GM21367 (cell line): ENCODE measurements around the gene IL31.

Experiments used
- ATAC-seq: cut with Tn5 transposase; IDR thresholded peaks from one replicate; pipeline ENCODE4 v1.9.1; 2021; ENCODE audit not compliant: unreplicated experiment

The IL31 gene

DNA sequence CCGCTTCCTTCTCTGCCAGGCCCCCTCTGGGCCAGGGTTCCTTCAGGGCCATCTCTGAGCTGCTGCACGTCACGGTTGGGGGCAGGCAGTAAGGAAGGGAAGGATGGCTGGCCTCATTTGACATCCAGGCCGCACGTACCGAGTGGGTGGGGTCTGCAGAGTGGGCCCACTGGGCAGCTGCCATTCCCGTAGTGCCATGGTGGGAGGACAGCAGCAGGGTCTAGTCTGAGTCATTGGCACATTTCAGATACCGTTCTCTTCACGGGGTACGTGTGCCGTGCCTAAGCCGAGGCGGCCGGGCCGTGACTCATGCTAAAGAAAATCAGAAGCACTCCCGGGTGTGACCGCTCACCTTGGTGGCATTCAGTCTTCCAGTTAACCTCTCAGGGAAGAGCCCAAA, 43.9 kb downstream of the IL31 start:
- no peak for ATAC-seq

DNA sequence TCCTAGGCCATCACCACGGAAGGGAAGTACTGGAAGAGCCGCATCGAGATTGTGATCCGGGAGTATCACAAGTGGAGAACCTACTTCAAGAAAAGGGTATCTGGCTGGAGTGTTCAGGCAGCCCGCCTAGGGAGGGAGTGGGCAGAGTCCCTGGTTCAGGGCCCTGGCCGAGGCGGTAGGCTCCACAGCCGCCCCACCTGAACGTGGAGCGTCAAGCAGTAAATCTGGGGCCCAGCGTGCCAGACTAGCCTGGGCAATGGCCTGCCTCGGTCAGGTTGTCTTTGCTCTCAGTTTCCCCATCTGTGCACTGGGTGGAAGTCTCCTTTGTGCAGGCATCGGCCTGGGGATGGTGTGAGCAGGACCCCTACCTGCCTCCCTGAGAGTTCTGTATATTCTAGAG, 44.9 kb downstream of the IL31 start:
- no peak for ATAC-seq

DNA sequence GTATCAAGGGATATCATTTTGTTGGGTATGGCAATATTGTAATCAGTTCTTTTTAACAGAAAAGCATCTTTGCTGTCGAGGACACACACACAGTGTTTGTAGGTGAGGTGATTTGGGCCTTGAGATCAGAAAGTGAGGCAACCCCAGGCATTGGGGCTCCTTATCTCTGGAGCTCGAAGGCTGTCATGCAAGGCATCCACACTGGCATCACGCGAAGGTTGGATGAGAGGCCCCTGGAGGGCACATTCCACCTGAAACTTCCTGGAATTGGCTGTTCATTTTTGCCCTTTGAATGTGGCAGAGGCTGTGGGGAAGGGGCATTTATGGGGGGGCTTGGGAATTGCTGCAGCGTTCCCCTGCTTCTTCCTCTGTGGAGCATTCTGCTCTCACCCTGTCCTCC, 45.5 kb downstream of the IL31 start:
- ATAC-seq: no peak

DNA sequence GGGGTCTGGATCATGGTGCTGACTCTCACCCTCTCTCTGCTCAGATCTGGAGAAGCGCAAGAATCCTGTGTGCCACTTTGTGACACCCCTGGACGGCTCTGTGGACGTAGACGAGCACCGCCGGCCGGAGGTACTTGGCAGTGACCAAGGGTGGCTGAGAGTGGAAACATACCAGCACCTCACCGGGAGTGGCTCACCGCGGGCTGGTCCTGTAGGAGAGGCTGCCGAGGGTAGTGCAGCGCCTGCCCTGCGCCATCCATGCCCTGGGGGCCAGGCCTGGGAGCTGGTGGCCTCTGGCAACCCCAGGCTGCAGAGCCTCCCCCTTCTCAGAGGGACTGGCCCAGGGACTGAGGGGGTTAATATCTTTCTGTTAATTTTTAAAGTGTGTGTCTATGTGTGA, 46.2 kb downstream of the IL31 start:
- no peak for ATAC-seq

DNA sequence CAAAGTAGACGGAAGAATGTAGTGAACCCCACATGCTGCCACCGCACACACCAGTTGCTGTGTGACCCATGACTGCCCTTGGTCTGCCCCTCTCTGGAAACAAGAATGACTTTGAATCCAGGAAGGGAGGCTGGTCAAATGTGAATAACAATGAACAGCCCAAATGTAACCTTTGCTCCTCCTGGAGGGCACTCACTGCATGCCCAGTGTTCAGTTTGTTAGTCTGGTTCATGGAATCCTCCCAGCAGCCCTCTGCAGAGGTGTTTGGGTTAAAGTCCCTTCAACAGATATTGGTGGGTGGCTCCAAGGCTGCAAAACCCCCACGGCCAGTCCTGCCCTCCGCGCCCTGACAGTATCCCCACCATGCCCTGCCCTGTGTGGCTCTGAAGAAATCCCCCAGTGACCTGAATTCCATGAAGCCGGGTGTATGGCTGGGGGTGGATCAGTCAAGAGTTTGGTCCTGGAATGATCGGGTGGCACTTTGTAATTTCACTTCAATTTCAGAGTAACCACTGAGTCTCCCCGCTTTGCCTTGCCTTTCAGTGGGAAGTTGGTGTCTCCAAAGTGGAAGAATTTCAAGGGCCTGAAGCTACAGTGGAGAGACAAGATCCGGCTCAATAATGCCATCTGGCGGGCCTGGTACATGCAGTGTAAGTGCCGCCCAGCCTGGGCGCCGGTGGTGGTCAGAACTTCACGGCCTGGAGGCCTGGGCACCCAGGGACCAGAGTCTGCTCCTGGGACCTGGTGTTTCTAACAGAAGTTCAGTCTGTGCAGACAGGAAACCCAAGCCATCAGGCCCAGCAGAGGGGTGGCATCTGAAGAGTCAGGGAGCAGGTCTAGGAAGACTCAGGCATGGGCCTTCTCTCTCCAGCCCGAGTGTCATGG, 47.1 kb downstream of the IL31 start:
- no peak for ATAC-seq

DNA sequence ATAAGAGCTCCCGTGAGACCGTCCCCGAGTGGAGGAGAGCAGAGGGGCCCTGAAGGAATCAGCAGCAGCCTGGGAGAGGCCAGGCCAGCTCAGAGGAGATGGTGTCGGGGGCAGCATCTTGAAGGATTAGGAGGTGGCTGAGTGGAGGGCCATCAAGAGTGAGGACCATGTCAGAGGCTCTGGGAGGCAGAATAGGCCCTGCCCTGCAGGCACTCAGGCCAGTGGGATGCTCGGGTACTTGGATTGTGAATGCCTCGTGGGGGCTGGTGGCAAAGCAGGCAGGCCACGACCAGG, 47.7 kb downstream of the IL31 start:
- ATAC-seq: no peak

DNA sequence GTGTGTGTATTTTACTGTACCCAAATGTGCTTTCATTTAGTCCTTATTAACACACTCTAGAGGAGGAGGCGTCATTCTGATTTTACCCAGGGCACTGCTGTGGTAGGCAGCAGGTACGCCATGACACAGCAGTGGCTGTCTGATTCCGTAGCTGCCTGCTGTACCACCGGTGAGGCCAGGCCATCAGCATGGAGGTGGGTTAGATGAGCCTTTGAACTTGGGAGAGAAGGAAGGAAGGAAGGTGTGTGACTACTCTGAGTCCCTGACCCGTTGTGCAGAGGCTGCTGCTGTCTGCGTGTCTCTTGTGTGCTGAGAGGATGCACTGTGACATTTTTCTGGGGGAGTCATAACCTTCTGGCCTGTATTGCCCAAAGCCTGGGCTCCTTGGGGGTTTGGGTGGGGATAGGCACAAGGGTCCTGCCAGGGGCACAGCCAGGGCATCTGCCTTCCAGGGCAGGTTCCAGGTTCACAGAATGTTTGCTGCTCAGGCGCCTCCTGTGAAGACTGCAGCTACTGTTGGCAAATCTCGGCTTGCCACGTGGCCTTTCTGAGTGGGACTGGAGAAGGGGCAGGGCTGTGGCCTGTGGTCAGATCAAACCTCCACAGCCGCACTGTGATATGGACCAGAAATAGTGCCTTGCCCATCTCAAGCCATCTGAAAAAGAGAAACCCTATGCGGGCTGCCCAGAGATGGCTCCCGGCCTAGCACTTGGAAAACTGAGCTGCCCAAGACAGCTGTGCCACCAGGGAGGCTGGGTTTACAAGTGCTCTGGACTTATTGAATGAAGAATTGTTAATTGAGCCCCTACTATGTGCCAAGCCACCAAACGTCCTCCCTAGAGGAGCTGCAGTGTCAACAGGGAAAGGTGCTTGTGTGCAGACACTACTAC, 48.3 kb downstream of the IL31 start:
- no peak for ATAC-seq

DNA sequence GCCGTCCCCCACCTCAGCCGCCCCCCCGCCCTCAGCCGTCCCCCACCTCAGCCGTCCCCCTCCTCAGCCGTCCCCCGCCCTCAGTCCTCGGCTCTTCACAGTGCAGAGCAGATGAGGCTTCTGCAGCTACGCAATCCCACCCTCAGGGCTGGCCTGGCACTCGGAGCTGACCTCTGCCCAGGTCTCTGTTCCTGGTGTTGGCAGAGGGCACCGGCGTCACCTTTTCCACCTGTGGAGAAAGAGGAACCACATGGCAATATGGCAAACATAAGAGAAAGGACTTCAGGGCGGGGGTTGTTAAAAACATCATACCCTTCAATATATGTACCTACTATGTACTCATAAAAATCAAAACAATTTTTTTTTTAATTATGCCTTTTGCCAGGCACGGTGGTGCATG, 49.7 kb downstream of the IL31 start:
- no peak for ATAC-seq

DNA sequence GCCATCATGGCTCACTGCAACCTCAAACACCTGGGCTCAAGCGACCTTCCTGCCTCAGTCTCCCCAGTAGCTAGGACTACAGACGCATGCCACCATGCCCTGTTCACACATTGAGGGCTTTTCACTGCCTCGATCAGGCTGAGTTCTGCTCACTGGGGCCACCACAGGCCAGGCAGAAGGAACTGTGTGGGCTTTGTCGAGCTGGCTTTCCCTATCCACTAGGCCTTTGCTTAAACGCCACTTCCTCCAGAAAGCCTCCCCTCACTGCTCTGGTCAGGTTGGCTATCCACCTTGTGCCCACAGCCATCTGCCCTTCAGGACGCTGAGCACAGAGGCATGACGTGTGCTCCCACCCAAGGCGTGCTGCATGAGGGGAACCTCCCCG, 50.3 kb downstream of the IL31 start:
- ATAC-seq: no peak

DNA sequence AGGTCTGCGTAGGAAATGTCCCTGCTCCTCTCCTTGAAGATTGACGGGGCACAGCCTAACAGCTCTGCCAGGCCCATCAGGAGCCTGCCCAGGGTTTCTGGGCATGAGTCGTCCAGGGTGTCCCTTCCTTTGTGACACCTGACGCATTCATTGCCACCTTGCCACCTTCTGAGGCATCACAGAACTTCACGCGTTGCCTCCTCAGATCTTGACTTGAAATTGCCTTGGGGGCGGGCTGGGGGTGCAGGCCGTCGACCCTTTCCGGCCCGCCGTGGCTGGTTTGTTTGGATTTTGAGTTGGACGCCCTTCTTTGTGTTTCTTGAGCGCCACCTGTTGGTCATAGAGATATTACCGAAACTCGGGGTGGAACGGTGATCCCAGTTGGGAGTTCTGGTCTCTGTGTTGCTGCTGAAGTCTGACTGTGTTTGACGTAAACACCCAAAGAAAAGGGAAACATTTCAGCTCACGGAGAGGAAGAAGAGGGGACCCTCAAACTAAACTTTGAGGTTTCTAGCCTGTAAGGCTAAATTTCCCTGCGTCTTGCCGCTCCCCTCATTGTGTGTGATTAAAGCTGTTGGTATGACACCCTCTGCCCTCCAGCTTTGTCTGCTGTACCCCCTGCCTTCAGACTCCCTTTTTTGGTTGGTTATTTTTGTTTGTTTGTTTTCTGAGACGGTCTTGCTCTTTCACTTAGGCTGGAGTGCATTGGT, 50.8 kb downstream of the IL31 start:
- ATAC-seq: no peak
